ENCODE results near the gene TNK2.

GRCh38 chr3:195881276-195881988 is 26.9 kb downstream of the TNK2 start:
- TF ChIP-seq POLR2AphosphoS5 (IDR thresholded peaks at IDR 0.05; ENCODE audit: low read depth, low read length) (no peak), REST (IDR thresholded peaks at IDR 0.05; ENCODE audit: insufficient read depth in 1 of 2, low read depth in 2 of 2, low read length in 2 of 2) (no peak), FOXP2 (optimal IDR thresholded peaks at IDR 0.05; ENCODE audit: borderline replicate concordance, extremely low read depth, extremely low read length, insufficient read depth) (no peak)

All from PFSK-1 (cell line).